Heart left ventricle (tissue), 13 donors: ENCODE results near the gene CCNY.
"Not testable (repeated sequence)": the region's sequence is repeated elsewhere in the genome, so short reads cannot be mapped to it uniquely, and the experiment has no call there.

ENCODE experiments used
- CTCF ChIP-seq, 12 donors: fragments of 200-600 bp; sonication (generic) in 4 of 12; IDR thresholded peaks; one replicate each; pipeline versions ENCODE4 v1.5.0 to v1.8.0; 2018 to 2022; ENCODE audit warnings: antibody characterized with exemption in 12 of 12, mild to moderate bottlenecking in 5 of 12
- POLR2A ChIP-seq, 2 donors: fragments of 450-650 bp; IDR thresholded peaks; one replicate each; pipeline ENCODE4 v1.6.1; 2017; ENCODE audit warnings: antibody characterized with exemption in 2 of 2, mild to moderate bottlenecking in 2 of 2, moderate library complexity in 2 of 2
- donor health status: ischemic (EF 13 %, LVEDD 7.1; RV severe dilation, severe dysfunction).
- donor health status: DM: no; HTN: yes; CAD: no.
- donor health status: DM: no; HTN: no; CAD: no.
- donor health status: ischemic (EF 25% LVEDD 6.9; RV normal size, moderate dysfunction).
- donor health status: ischemic (EF 25% LVEDD 5.7; RV mildly dilated, moderate dysfunction).
- donor health status: ischemic (EF 35%, LVEDD 5.7; RV mildly dilated, moderate dysfunction).
- donor health status: nonischemic (EF 11% LVEDD 7.7; RV severe dilation, severe dysfunction).
- donor health status: DM: yes; HTN: yes; CAD: no.
- donor health status: PGD.
- donor health status: ischemic (EF 29% LVEDD 5.4; RV normal size, mild dysfunction).
- donor health status: nonischemic (EF 23%, LVEDD 6.1; RV moderate dilation, normal function).

DNA sequence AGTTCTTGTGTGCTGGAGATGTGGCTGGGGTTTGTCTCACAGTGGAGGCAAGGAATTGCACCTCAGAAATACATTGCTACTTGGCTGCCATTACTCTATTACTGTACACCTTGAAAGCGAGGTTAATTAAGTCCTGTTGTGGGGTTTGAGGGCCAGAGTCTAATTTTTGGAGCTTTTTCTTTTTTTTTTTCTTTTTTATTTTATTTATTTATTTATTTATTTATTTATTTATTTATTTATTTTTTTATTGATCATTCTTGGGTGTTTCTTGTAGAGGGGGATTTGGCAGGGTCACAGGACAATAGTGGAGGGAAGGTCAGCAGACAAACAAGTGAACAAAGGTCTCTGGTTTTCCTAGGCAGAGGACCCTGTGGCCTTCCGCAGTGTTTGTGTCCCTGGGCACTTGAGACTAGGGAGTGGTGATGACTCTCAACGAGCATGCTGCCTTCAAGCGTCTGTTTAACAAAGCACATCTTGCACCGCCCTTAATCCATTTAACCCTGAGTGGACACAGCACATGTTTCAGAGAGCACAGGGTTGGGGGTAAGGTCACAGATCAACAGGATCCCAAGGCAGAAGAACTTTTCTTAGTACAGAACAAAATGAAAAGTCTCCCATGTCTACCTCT is 69.8 kb downstream of the CCNY start:
- TF ChIP-seq CTCF, POLR2A (IDR thresholded peaks at IDR 0.05): not testable (repeated sequence)
